GM12874 (cell line): Measurements from ENCODE around the gene CLCNKA.

Source experiments
- CTCF ChIP-seq: IDR thresholded peaks from 2 replicates; pipeline ENCODE4 v1.5.1; 2011; ENCODE audit warnings: low read depth, mild to moderate bottlenecking, control low read depth, low read length, moderate library complexity; ENCODE audit not compliant: insufficient read depth

CLCNKA gene

GRCh38 chr1:16011936-16012589, 9.8 kb upstream of the CLCNKA start:
- TF ChIP-seq CTCF, result no peak

- no peak for TF ChIP-seq CTCF
Observed at GRCh38 chr1:16012590-16013219, 9.1 kb upstream of the CLCNKA start.

GRCh38 chr1:16013220-16013907, 8.5 kb upstream of the CLCNKA start:
- TF ChIP-seq CTCF, result no peak

- no peak for TF ChIP-seq CTCF
Observed at GRCh38 chr1:16013908-16014258, 8.0 kb upstream of the CLCNKA start.

- TF ChIP-seq CTCF, result no peak
Observed at GRCh38 chr1:16014509-16015482, 7.0 kb upstream of the CLCNKA start.

GRCh38 chr1:16015491-16015890, 6.3 kb upstream of the CLCNKA start:
- TF ChIP-seq CTCF, result no peak
